IPS-18c (cell line): ENCODE results near the gene CYTH2.

Experiments used
- H3K4me3 ChIP-seq: 2 replicates; pipeline ENCODE4 v1.7.0; 2013; ENCODE audit warnings: low read depth, mild to moderate bottlenecking, low read length, moderate library complexity; ENCODE audit not compliant: insufficient read depth
- H3K9me3 ChIP-seq: one replicate; pipeline ENCODE4 v1.6.1; 2013; ENCODE audit warnings: mild to moderate bottlenecking, low read length, moderate library complexity; ENCODE audit not compliant: control insufficient read depth, insufficient read depth

CYTH2 gene

DNA sequence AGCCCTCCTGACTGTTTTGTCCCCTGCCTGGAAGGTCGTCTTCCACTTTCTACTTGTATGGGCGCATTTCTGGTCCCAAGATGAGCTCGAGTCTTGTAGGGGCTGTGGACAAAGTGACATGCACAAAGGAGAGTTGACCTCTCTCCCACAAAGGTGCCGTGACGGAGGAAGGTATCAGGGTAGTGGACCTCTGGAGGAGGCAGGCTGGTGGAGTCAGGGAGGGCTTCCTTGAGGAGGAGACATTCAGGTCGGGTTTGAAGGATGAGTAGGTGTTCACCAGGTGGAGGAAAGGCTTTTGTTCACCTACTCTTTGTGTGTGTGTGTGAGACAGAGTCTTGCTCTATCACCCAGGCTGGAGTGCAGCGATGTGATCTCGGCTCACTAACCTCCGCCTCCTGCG is 1.7 kb downstream of the CYTH2 start:
- H3K4me3 ChIP-seq, result no peak overlapping the region
- no peaks in the 10 kb centered on the region for H3K9me3 ChIP-seq

DNA sequence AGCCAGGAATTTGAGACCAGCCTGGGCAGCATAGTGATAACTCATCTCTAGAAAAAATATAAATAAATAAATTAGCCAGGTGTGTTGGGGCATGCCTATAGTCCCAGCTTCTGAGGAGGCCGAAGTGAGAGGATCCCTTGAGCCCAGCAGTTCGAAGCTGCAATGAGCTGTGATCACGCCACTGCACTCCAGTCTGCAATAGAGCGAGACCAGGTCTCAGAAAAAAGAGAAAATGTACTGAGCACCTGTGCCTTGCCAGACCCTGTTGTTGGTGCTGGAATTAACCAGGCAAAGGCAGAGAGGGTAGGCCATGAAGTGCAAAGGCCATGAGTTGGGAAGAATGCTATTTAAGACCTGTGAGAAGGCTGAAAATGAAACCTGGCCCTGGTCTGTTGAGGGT is 2.7 kb downstream of the CYTH2 start:
- no peaks in the 10 kb centered on the region for H3K9me3 ChIP-seq
- H3K4me3 ChIP-seq, result no peak overlapping the region

GRCh38 chr19:48473161-48473966 is 4.2 kb downstream of the CYTH2 start:
- Histone ChIP-seq H3K4me3 (no peak overlapping the region), H3K9me3 (no peaks in the 10 kb centered on the region)

- no peaks in the 10 kb centered on the region for H3K9me3 ChIP-seq
- no peak overlapping the region for H3K4me3 ChIP-seq
Measured at GRCh38 chr19:48474084-48474592, 5.0 kb downstream of the CYTH2 start.

- Histone ChIP-seq H3K4me3 (no peak overlapping the region), H3K9me3 (no peaks in the 10 kb centered on the region)
Measured at GRCh38 chr19:48475369-48476068, 6.3 kb downstream of the CYTH2 start.

GRCh38 chr19:48476176-48476575 is 7.0 kb downstream of the CYTH2 start:
- Histone ChIP-seq H3K4me3 (no peak overlapping the region), H3K9me3 (no peaks in the 10 kb centered on the region)

GRCh38 chr19:48477067-48477685 is 8.0 kb downstream of the CYTH2 start:
- Histone ChIP-seq H3K4me3 (no peak overlapping the region), H3K9me3 (no peaks in the 10 kb centered on the region)

DNA sequence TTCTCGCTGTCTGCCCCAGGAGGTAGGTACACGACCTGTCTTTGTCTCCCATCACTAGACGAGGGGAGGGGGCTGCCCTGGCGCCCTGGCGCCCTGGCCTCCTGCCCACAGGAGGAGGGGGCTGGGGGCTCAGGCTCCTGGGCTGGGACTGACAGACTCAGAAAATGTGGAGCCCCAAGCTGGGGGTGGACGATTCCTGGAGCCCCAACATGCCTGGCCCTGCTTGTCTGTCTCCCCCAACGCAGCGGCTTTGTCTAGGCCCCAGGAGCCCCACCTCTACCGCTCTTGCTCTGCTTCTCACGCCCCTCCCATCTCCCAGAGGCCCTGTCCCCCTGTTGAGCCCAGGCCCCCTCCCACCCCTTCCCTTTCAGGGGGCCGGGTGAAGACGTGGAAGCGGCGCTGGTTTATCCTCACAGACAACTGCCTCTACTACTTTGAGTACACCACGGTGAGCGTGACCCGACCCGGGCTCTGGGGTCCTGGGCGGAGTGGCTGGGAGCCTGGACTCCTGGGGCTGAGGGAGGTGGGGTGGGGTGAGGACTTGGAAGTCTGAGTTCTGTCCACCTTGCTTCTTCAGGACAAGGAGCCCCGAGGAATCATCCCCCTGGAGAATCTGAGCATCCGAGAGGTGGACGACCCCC is 8.6 kb downstream of the CYTH2 start:
- Histone ChIP-seq H3K4me3 (no peak overlapping the region), H3K9me3 (no peaks in the 10 kb centered on the region)

DNA sequence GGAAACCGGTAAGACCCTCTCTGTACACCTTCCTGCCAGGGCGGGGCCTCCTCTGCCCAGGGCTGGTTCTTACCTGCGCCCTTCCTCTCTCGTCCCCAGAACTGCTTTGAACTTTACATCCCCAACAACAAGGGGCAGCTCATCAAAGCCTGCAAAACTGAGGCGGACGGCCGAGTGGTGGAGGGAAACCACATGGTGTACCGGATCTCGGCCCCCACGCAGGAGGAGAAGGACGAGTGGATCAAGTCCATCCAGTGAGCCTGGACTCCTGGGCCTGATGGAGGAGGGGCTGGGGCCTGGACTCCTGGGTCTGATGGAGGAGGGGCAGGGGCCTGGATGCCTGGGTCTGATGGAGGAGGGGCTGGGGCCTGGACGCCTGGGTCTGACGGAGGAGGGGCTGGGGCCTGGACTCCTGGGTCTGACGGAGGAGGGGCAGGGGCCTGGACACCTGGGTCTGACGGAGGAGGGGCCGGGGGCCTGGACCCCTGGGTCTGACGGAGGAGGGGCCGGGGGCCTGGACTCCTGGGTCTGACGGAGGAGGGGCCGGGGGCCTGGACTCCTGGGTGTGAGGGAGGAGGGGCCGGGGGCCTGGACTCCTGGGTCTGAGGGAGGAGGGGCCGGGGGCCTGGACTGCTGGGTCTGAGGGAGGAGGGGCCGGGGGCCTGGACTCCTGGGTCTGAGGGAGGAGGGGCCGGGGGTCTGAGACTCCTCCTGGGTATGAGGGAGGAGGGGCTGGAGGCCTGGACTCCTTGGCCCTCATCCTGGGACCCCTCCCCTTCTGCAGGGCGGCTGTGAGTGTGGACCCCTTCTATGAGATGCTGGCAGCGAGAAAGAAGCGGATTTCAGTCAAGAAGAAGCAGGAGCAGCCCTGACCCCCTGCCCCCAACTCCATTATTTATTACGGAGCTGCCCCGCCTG is 9.4 kb downstream of the CYTH2 start:
- H3K4me3 ChIP-seq, result no peak overlapping the region
- no peaks in the 10 kb centered on the region for H3K9me3 ChIP-seq

DNA sequence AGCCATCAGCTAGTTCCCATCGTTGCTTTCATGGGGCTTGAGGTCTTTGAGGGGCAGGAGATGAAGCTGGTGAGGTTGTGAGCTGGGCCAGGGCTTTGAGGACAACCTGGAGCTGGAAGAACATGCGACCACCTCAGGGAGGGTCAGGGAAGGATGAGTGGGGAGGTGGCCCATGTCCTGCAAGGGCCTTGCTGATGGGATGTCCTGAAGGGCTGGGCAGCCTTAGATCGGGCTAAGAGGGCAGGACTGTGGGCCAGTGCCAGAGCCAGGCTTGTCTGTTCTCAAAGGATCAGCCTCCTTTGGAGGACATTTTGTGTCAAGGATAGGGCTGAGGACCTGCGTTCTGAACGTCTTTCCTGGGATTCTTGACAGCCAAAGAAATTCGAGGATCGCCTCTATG is 10.5 kb downstream of the CYTH2 start:
- Histone ChIP-seq H3K9me3 (no peaks in the 10 kb centered on the region), H3K4me3 (no peak overlapping the region)

DNA sequence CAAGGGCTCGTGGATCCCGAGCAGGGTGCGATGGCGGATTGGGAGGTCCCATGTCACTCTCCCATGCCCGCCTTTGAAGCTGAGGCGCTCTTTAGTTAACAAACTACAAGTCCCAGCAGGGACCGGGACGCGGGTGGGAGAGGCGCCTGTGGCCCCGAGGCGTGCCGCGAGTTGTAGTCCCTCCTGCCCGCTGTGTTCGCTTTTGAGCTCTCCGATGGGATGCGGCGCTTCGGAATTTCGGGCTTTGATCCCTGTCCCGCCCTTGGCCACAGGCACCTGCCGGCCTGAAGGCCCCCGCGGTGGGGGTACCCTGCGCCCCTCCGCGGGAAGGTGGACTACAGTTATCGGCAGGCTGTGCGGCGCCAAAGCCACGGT is 11.0 kb downstream of the CYTH2 start:
- Histone ChIP-seq H3K4me3 (peak overlapping the region; percentile 39; the same call in 1 of the 2 replicates), H3K9me3 (no peaks in the 10 kb centered on the region)

DNA sequence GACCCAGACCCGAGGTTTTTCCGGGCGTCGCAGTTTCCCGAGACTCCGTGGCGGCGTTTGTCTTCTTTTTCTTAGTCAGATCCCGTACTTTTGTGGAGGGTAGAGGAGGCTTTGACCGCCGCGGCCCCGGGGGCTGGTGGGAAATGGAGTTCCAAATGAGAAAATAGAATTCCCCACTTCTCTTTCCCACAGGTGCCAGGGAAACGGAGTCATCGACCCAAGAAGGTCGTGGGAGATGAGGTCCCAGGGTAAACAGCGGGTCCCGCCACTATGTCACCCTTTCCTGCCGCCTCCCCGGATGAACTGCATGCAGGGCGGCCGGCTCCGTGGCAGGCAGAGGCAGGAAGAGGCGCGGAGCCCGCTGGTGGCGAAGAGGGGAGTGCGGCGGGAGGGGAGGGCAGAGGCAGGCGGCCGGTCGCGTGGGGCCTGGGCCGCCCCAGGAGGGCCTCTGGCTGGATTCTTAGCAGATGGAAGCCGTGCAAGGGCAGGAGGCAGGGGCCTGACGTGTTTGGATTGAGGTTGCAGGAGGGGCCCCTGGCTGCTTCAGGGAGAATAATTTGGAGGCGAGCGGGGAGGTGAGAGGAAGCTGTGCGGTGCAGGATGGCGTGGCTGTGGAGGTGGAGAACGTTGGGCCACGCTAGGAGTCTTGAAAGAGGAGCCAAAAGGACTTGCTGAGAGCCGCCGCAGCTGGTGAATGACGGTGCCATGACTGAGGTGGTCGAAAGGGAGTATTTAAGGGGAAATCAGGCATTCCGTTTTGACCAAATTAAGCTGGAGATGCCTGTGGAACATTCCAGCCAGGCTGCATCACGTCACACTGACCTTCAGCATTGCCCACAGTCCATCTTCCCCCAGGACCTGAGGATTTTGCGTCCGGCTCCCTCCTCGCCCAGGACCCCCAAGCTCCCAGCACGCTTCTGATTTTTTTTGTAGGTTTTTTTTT is 11.7 kb downstream of the CYTH2 start:
- Histone ChIP-seq H3K4me3 (peak overlapping the region; percentile 39; the same call in 1 of the 2 replicates), H3K9me3 (no peaks in the 10 kb centered on the region)

- Histone ChIP-seq H3K4me3 (no peak overlapping the region), H3K9me3 (no peaks in the 10 kb centered on the region)
Measured at GRCh38 chr19:48481846-48482639, 12.9 kb downstream of the CYTH2 start.

DNA sequence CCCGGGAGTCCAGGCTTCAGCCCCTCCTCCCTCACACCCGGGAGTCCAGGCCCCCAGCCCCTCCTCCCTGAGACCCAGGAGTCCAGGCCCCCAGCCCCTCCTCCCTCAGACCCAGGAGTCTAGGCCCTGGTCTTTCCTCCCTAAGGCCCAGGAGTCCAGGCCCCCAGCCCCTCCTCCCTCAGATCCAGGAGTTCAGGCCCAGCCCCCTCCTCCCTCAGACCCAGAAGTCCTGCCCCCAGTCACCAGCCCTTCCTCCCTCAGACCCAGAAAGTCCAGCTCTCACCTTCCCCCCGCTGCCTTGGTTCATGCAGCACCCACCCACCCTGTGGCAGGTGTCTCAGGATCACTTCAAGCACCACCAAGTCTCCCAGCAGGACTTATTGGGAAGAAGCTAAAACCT is 14.1 kb downstream of the CYTH2 start:
- H3K4me3 ChIP-seq, result no peak overlapping the region

GRCh38 chr19:48484247-48484893 is 15.2 kb downstream of the CYTH2 start:
- Histone ChIP-seq H3K4me3 (no peak overlapping the region), H3K9me3 (no peaks in the 10 kb centered on the region)

More for the DNA sequence above, 14.1 kb downstream of the CYTH2 start:
- no peaks in the 10 kb centered on the region for H3K9me3 ChIP-seq
